K562 (cell line): ENCODE data around the gene HMGA1. TPM values are rescaled to one million over a fixed set of nuclear protein-coding genes. Genes with fewer than 3 reads are reported as not detected.

Experiments
- ARID1B ChIP-seq: fragments of 450-650 bp; IDR thresholded peaks from 2 replicates; pipeline ENCODE4 v1.6.1; 2016; ENCODE audit warnings: antibody characterized with exemption, mild to moderate bottlenecking, inconsistent platforms
- ARNT ChIP-seq, 2 experiments: fragments of 450-650 bp; IDR thresholded peaks; 2 replicates each; pipeline ENCODE4 v1.6.1; 2016; ENCODE audit warnings: mild to moderate bottlenecking in 1 of 2
- ATF1 ChIP-seq, 2 experiments: fragments of 450-650 bp in 1 of 2; IDR thresholded peaks; 2 replicates each; pipeline ENCODE4 v1.6.1; 2016; ENCODE audit warnings: missing compliant biosample characterization in 1 of 2, missing genetic modification characterization in 1 of 2
- BCOR ChIP-seq: fragments of 450-650 bp; IDR thresholded peaks from 2 replicates; pipeline ENCODE4 v1.6.1; 2016
- BRD4 ChIP-seq: fragments of 200-600 bp; sonication (generic); IDR thresholded peaks from 2 replicates; pipeline ENCODE4 v1.6.1; 2017; ENCODE audit warnings: inconsistent platforms
- ETV5 ChIP-seq: sonication (generic); formaldehyde crosslinking; IDR thresholded peaks from 2 replicates; pipeline ENCODE4 v1.4.0; 2020; ENCODE audit warnings: low read depth, mild to moderate bottlenecking, missing genetic modification reagents
- FOXJ2 ChIP-seq: fragments of 200-800 bp; sonication (Bioruptor generic); IDR thresholded peaks from 2 replicates; pipeline ENCODE4 v1.6.1; 2016; ENCODE audit warnings: missing genetic modification characterization, missing compliant biosample characterization
- GABPA ChIP-seq: fragments of 200-800 bp; sonication (Bioruptor generic); conservative IDR thresholded peaks from 2 replicates; pipeline ENCODE4 v1.6.1; 2016; ENCODE audit warnings: low read depth, missing genetic modification characterization, missing compliant biosample characterization
- HDAC2 ChIP-seq: fragments of 450-650 bp; IDR thresholded peaks from 2 replicates; pipeline ENCODE4 v1.6.1; 2016; ENCODE audit warnings: mild to moderate bottlenecking
- HMG20A ChIP-seq: fragments of 450-650 bp; formaldehyde crosslinking; conservative IDR thresholded peaks from 2 replicates; pipeline ENCODE4 v1.4.0; 2020; ENCODE audit warnings: mild to moderate bottlenecking, mixed read lengths
- KLF16 ChIP-seq: IDR thresholded peaks from 2 replicates; pipeline ENCODE4 v1.6.1; 2016; ENCODE audit warnings: antibody characterized with exemption
- L3MBTL2 ChIP-seq: fragments of 450-650 bp; IDR thresholded peaks from 2 replicates; pipeline ENCODE4 v1.6.1; 2016; ENCODE audit warnings: mild to moderate bottlenecking, moderate library complexity
- LCOR ChIP-seq: sonication (generic); formaldehyde crosslinking; IDR thresholded peaks from 2 replicates; pipeline ENCODE4 v1.8.0; 2022; ENCODE audit warnings: mild to moderate bottlenecking, missing genetic modification reagents
- LEF1 ChIP-seq: fragments of 450-650 bp; IDR thresholded peaks from 2 replicates; pipeline ENCODE4 v1.6.1; 2016; ENCODE audit warnings: mild to moderate bottlenecking
- MAZ ChIP-seq, 2 experiments: fragments of 450-650 bp in 1 of 2; sonication (generic) in 1 of 2; formaldehyde crosslinking; IDR thresholded peaks in 1 of 2; conservative IDR thresholded peaks in 1 of 2; 2 replicates each; pipeline versions ENCODE4 v1.4.0 to v1.5.0; 2020; ENCODE audit warnings: mild to moderate bottlenecking in 1 of 2, missing genetic modification reagents in 1 of 2
- MEF2A ChIP-seq: IDR thresholded peaks from 2 replicates; pipeline ENCODE4 v1.6.1; 2011; ENCODE audit warnings: low read depth, mild to moderate bottlenecking, low read length, moderate library complexity; ENCODE audit not compliant: control insufficient read depth
- NCOA2 ChIP-seq, 2 experiments: fragments of 450-650 bp; IDR thresholded peaks; 2 replicates each; pipeline ENCODE4 v1.6.1; 2018; ENCODE audit warnings: mild to moderate bottlenecking in 2 of 2, moderate library complexity in 1 of 2; ENCODE audit not compliant: partially characterized antibody in 2 of 2
- NCOR1 ChIP-seq: fragments of 450-650 bp; IDR thresholded peaks from 2 replicates; pipeline ENCODE4 v1.6.1; 2016; ENCODE audit warnings: mild to moderate bottlenecking, moderate library complexity
- RBM14 ChIP-seq: fragments of 200-400 bp; formaldehyde crosslinking; IDR thresholded peaks from 2 replicates; pipeline ENCODE4 v1.6.1; 2018; ENCODE audit warnings: low read depth, mild to moderate bottlenecking, low read length, moderate library complexity, borderline replicate concordance; ENCODE audit not compliant: insufficient read depth
- RUNX1 ChIP-seq: sonication (generic); IDR thresholded peaks from 2 replicates; pipeline ENCODE4 v1.6.1; 2016; ENCODE audit warnings: antibody characterized with exemption, low read depth
- SMAD4 ChIP-seq: fragments of 250-450 bp; sonication (Bioruptor Pico); conservative IDR thresholded peaks from 2 replicates; pipeline ENCODE4 v1.8.0; 2021; ENCODE audit warnings: inconsistent platforms, mild to moderate bottlenecking, moderate library complexity
- TAL1 ChIP-seq: fragments of 450-650 bp; IDR thresholded peaks from 2 replicates; pipeline ENCODE4 v1.6.1; 2016; ENCODE audit warnings: mild to moderate bottlenecking
- TEAD4 ChIP-seq, 2 experiments: sonication (generic) in 1 of 2; formaldehyde crosslinking in 1 of 2; IDR thresholded peaks; 2 replicates each; pipeline versions ENCODE4 v1.6.1 to v1.8.0; 2012 to 2022; ENCODE audit warnings: borderline replicate concordance in 1 of 2, inconsistent platforms in 1 of 2, low read length in 1 of 2, mild to moderate bottlenecking in 1 of 2, missing genetic modification reagents in 1 of 2
- TOE1 ChIP-seq, 2 experiments: fragments of 450-650 bp in 1 of 2; sonication (generic) in 1 of 2; formaldehyde crosslinking in 1 of 2; IDR thresholded peaks; 2 replicates each; pipeline versions ENCODE4 v1.7.1 to v1.8.0; 2016 to 2022; ENCODE audit warnings: borderline replicate concordance in 2 of 2, mild to moderate bottlenecking in 2 of 2, antibody characterized with exemption in 1 of 2, inconsistent platforms in 1 of 2, low read depth in 1 of 2, missing genetic modification reagents in 1 of 2, moderate library complexity in 1 of 2
- ZNF398 ChIP-seq: fragments of 250-450 bp; sonication (Bioruptor Pico); IDR thresholded peaks from 2 replicates; pipeline ENCODE4 v1.8.0; 2021; ENCODE audit warnings: moderate library complexity, mild to moderate bottlenecking, inconsistent platforms
- polyA plus RNA-seq, 8 experiments: library from polyadenylated mRNA; depleted of rRNA in 4 of 8; stranded (reverse) in 5 of 8; unstranded in 3 of 8; fragments of >200 nt; fragmentation: Nextera tagmentation in 2 of 8; fragmentation: Illumina TruSeq in 1 of 8; extraction: Ambion mirVana in 2 of 8; extraction: Trizol in 1 of 8; gene quantifications; 2 replicates each; pipeline versions ENCODE4 v1.2.1 to v1.2.3, GENCODE V29; 2011 to 2014; ENCODE audit warnings: inconsistent platforms in 1 of 8, missing spikeins in 1 of 8
- total RNA-seq, 7 experiments: library from RNA; depleted of rRNA in 6 of 7; stranded (reverse); fragments of >200 nt in 6 of 7; fragmentation: Illumina TruSeq in 2 of 7; extraction: Trizol in 2 of 7; gene quantifications; 2 replicates each; pipeline versions ENCODE4 v1.2.1 to v1.2.3, GENCODE V29; 2011 to 2021; ENCODE audit warnings: low replicate concordance in 1 of 7
- TF ChIP-seq, protein P1 (sequence below): sonication (generic); IDR thresholded peaks from 2 replicates; pipeline ENCODE4 v1.6.1; 2016

Gene HMGA1
- total and polyA plus RNA-seq, 9 of the 15 experiments (the other 6 are each of a cell fraction or from before 2014, with no cell fraction given): 27.8 to 1,947 (median 594) TPM

DNA sequence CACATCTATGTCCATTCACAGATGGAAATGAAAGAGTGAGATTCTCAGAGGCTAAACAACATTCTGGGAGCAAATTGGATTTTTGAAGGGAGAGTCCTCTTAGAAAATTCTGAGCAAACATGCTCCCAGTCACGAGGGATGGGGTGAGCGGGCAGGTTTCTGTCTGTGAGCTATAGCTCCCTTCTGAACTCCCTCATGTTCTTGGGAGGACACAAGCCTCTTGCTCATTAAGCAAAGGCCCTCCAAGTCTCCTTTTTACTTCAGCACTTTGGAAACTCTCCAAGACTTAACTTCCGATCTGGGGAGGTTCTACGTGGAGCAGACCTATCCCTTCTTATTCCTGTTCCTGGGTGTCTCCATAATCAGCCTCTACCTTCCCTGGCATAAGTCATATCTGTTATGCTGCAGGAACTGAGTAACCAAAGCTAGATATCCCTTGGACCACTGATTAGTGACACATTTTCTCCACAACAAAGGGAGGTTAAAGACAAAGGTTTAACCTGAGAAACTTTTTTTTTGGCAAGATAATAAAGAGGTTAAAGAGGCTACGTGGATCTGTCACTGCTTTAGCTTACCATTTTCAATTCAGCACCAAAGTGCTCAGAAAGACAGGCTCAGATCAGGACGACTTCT lies 45.1 kb downstream of the HMGA1 start (continued):
- TF ChIP-seq, protein P1, sequence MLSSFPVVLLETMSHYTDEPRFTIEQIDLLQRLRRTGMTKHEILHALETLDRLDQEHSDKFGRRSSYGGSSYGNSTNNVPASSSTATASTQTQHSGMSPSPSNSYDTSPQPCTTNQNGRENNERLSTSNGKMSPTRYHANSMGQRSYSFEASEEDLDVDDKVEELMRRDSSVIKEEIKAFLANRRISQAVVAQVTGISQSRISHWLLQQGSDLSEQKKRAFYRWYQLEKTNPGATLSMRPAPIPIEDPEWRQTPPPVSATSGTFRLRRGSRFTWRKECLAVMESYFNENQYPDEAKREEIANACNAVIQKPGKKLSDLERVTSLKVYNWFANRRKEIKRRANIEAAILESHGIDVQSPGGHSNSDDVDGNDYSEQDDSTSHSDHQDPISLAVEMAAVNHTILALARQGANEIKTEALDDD: peak; percentile 95
- TF ChIP-seq MAZ (CRISPR knock-in tag; conservative IDR thresholded peaks at IDR 0.05 in 1 of 2, IDR thresholded peaks at IDR 0.05 in 1 of 2): 0 out of 4 replicates have a peak, but pooled peaks of 1 of the 2 experiments have one; percentile 30
- TF ChIP-seq LCOR (CRISPR knock-in tag): peak; percentile 93
- no peak for TF ChIP-seq BRD4
- TF ChIP-seq HDAC2: peak; percentile 98
- TF ChIP-seq NCOA2 (IDR thresholded peaks at IDR 0.05; ENCODE audit: partially characterized antibody in 2 of 2): peak in 1 of 2 experiments; percentile 79
- TF ChIP-seq RUNX1: 0 out of 2 replicates have a peak, but pooled peaks have one; percentile 65
- peak; percentile 98 for TF ChIP-seq NCOR1
- TF ChIP-seq GABPA (tag): no peak
- TF ChIP-seq RBM14: no peak
- peak; percentile 92 for TF ChIP-seq KLF16
- TF ChIP-seq FOXJ2: peak; percentile 45; the same call in 1 of the 2 replicates
- peak; percentile 96 for TF ChIP-seq TAL1
- TF ChIP-seq ARID1B: peak; percentile 98
- TF ChIP-seq ATF1 (CRISPR knock-in tag; IDR thresholded peaks at IDR 0.05): no peak
- peak; percentile 39; the same call in 1 of the 2 replicates for TF ChIP-seq ATF1 (tag; IDR thresholded peaks at IDR 0.05)
- TF ChIP-seq TOE1 (IDR thresholded peaks at IDR 0.05; ENCODE audit: borderline replicate concordance): peak; percentile 19; the same call in 1 of the 2 replicates
- TF ChIP-seq TOE1 (CRISPR knock-in tag; IDR thresholded peaks at IDR 0.05; ENCODE audit: borderline replicate concordance, low read depth): no peak
- peak; percentile 95 for TF ChIP-seq ETV5 (CRISPR knock-in tag)
- TF ChIP-seq ZNF398 (CRISPR knock-in tag): no peak
- peak; percentile 40; the same call in 1 of the 2 replicates for TF ChIP-seq MEF2A
- 0 out of 2 replicates have a peak, but pooled peaks have one; percentile 33 for TF ChIP-seq L3MBTL2
- TF ChIP-seq BCOR: peak; percentile 75; the same call in 1 of the 2 replicates
- no peak for TF ChIP-seq HMG20A
- TF ChIP-seq LEF1: peak; percentile 100
- peak; percentile 73 to 95; a peak in 3 of 4 replicates for TF ChIP-seq ARNT (IDR thresholded peaks at IDR 0.05)
- peak; percentile 98 for TF ChIP-seq TEAD4 (IDR thresholded peaks at IDR 0.05; ENCODE audit: low read length)
- no peak for TF ChIP-seq TEAD4 (CRISPR knock-in tag; IDR thresholded peaks at IDR 0.05; ENCODE audit: borderline replicate concordance)
- TF ChIP-seq SMAD4 (CRISPR knock-in tag): peak; percentile 81
